IMR-90 (cell line): ENCODE measurements around the gene FSTL1. TPM values are rescaled to one million over a fixed set of nuclear protein-coding genes. Genes with fewer than 3 reads are reported as not detected.

Experiments used
- ATAC-seq: fragments of 200-7000 bp; cut with Tn5 transposase; 2 replicates; pipeline ENCODE4 v1.9.1; 2020; ENCODE audit warnings: low read depth, mild to moderate bottlenecking, moderate library complexity
- BruUV-seq: library from RNA; stranded (reverse); fragments of 400-500 nt; replicated peaks from 2 replicates; lab custom pipeline; 2021; lab: Mats Ljungman, UMichigan
- CTCF ChIA-PET: fragments of 300-600 bp; formaldehyde crosslinking; extraction: SDS; loops from one replicate; lab custom pipeline; 2021; ENCODE audit warnings: antibody characterized with exemption; lab: Yijun Ruan, JAX
- POLR2A ChIA-PET: fragments of 300-600 bp; sonication (Branson Sonifier 250); formaldehyde crosslinking; loops from one replicate; lab custom pipeline; 2022; ENCODE audit warnings: antibody characterized with exemption; ENCODE audit not compliant: unreplicated experiment; lab: Charles Lee
- DNase-seq: peaks from one replicate; pipeline ENCODE4 v3.0.0; 2013
- H2AFZ ChIP-seq: replicated peaks from 2 replicates; pipeline ENCODE3; 2013; ENCODE audit warnings: low read length, mild to moderate bottlenecking; ENCODE audit not compliant: poor library complexity
- H2AK5ac ChIP-seq: 2 replicates; pipeline ENCODE4 v1.6.1; 2013; ENCODE audit warnings: low read depth, low read length, inconsistent platforms
- H2AK9ac ChIP-seq: replicated peaks from 2 replicates; pipeline ENCODE3; 2013; ENCODE audit warnings: mild to moderate bottlenecking, low read depth, low read length, moderate library complexity; ENCODE audit not compliant: poor library complexity
- H2BK120ac ChIP-seq: 2 replicates; pipeline ENCODE4 v1.6.1; 2013; ENCODE audit warnings: low read depth, low read length, inconsistent platforms
- H2BK15ac ChIP-seq: 3 replicates; pipeline ENCODE4 v1.6.1; 2013; ENCODE audit warnings: low read depth, low read length, inconsistent platforms
- H2BK20ac ChIP-seq: 2 replicates; pipeline ENCODE4 v1.6.1; 2013; ENCODE audit warnings: low read depth, mild to moderate bottlenecking, inconsistent platforms, low read length, moderate library complexity
- H2BK5ac ChIP-seq: 2 replicates; pipeline ENCODE4 v1.6.1; 2013; ENCODE audit warnings: mild to moderate bottlenecking, low read depth, low read length, inconsistent platforms; ENCODE audit not compliant: poor library complexity, severe bottlenecking
- H3K14ac ChIP-seq: replicated peaks from 2 replicates; pipeline ENCODE4 v1.6.1; 2013; ENCODE audit warnings: low read depth, low read length, inconsistent platforms
- H3K18ac ChIP-seq: 2 replicates; pipeline ENCODE4 v1.6.1; 2013; ENCODE audit warnings: low read depth, low read length, control low read depth
- H3K23ac ChIP-seq: 2 replicates; pipeline ENCODE4 v1.6.1; 2013; ENCODE audit warnings: low read depth, low read length, inconsistent platforms
- H3K27ac ChIP-seq: 2 replicates; pipeline ENCODE4 v1.5.1; 2013; ENCODE audit warnings: mild to moderate bottlenecking, control low read depth, low read length; ENCODE audit not compliant: insufficient read depth
- H3K27me3 ChIP-seq: 2 replicates; pipeline ENCODE4 v1.6.1; 2013; ENCODE audit warnings: low read length; ENCODE audit not compliant: control insufficient read depth, insufficient read depth
- H3K36me3 ChIP-seq: 2 replicates; pipeline ENCODE4 v1.6.1; 2013; ENCODE audit warnings: low read length, mixed read lengths; ENCODE audit not compliant: control insufficient read depth, insufficient read depth
- H3K4ac ChIP-seq: 2 replicates; pipeline ENCODE4 v1.6.1; 2013; ENCODE audit warnings: low read depth, low read length, inconsistent platforms
- H3K4me1 ChIP-seq: 2 replicates; pipeline ENCODE4 v1.6.1; 2013; ENCODE audit warnings: low read length, mixed read lengths; ENCODE audit not compliant: control insufficient read depth, insufficient read depth
- H3K4me2 ChIP-seq: 2 replicates; pipeline ENCODE4 v1.6.1; 2013; ENCODE audit warnings: low read depth, mild to moderate bottlenecking, control low read depth, low read length, moderate library complexity
- H3K4me3 ChIP-seq: 2 replicates; pipeline ENCODE4 v1.5.1; 2013; ENCODE audit warnings: low read depth, mild to moderate bottlenecking, control low read depth, low read length, moderate library complexity; ENCODE audit not compliant: insufficient read depth
- H3K56ac ChIP-seq: 2 replicates; pipeline ENCODE4 v1.6.1; 2013; ENCODE audit warnings: low read length, inconsistent platforms; ENCODE audit not compliant: insufficient read depth; ENCODE audit errors: extremely low read depth
- H3K79me1 ChIP-seq, 2 experiments: 2 replicates each; pipeline ENCODE4 v1.6.1; 2013; ENCODE audit warnings: low read length in 2 of 2, inconsistent platforms in 1 of 2, low read depth in 1 of 2
- H3K9ac ChIP-seq: 2 replicates; pipeline ENCODE4 v1.6.1; 2013; ENCODE audit warnings: low read depth, low read length, control low read depth
- H3K9me1 ChIP-seq: 2 replicates; pipeline ENCODE4 v1.6.1; 2013; ENCODE audit warnings: low read length, inconsistent platforms; ENCODE audit not compliant: insufficient read depth
- H3K9me3 ChIP-seq: 2 replicates; pipeline ENCODE4 v1.6.1; 2013; ENCODE audit warnings: low read length; ENCODE audit not compliant: control insufficient read depth, insufficient read depth
- H4K20me1 ChIP-seq: 2 replicates; pipeline ENCODE4 v1.6.1; 2013; ENCODE audit warnings: low read length, inconsistent platforms; ENCODE audit not compliant: insufficient read depth
- H4K5ac ChIP-seq: 2 replicates; pipeline ENCODE4 v1.6.1; 2013; ENCODE audit warnings: mild to moderate bottlenecking, low read depth, low read length, control low read depth
- H4K8ac ChIP-seq, 2 experiments: 2 replicates each; pipeline ENCODE4 v1.6.1; 2013; ENCODE audit warnings: low read depth in 2 of 2, low read length in 2 of 2, control low read depth in 1 of 2, inconsistent platforms in 1 of 2
- H4K91ac ChIP-seq: 2 replicates; pipeline ENCODE4 v1.6.1; 2013; ENCODE audit warnings: low read depth, low read length, inconsistent platforms; ENCODE audit not compliant: insufficient read depth
- CEBPB ChIP-seq: IDR thresholded peaks from 2 replicates; pipeline ENCODE4 v1.6.1; 2012; ENCODE audit warnings: low read depth, low read length, improper control_type of control experiment
- CHD1 ChIP-seq: IDR thresholded peaks from 2 replicates; pipeline ENCODE4 v1.6.1; 2012; ENCODE audit warnings: low read depth, low read length, improper control_type of control experiment
- CTCF ChIP-seq: conservative IDR thresholded peaks from 2 replicates; pipeline ENCODE4 v1.5.1; 2012; ENCODE audit warnings: mild to moderate bottlenecking, low read depth, low read length, improper control_type of control experiment
- ELK1 ChIP-seq: fragments of 150-350 bp; IDR thresholded peaks from 2 replicates; pipeline ENCODE4 v1.6.1; 2016; ENCODE audit warnings: low read depth, mild to moderate bottlenecking, low read length, moderate library complexity, borderline replicate concordance
- FOS ChIP-seq: fragments of 150-350 bp; IDR thresholded peaks from 2 replicates; pipeline ENCODE4 v1.6.1; 2016; ENCODE audit warnings: low read depth, low read length
- MAFK ChIP-seq: IDR thresholded peaks from 2 replicates; pipeline ENCODE4 v1.6.1; 2012; ENCODE audit warnings: low read depth, low read length, improper control_type of control experiment
- MAZ ChIP-seq: IDR thresholded peaks from 2 replicates; pipeline ENCODE4 v1.6.1; 2012; ENCODE audit warnings: low read depth, mild to moderate bottlenecking, low read length, improper control_type of control experiment, moderate library complexity, borderline replicate concordance
- NFE2L2 ChIP-seq: fragments of 150-350 bp; IDR thresholded peaks from 2 replicates; pipeline ENCODE4 v1.6.1; 2016; ENCODE audit warnings: low read depth, mild to moderate bottlenecking, low read length
- RAD21 ChIP-seq: IDR thresholded peaks from 2 replicates; pipeline ENCODE4 v1.6.1; 2012; ENCODE audit warnings: low read length, improper control_type of control experiment
- RCOR1 ChIP-seq: IDR thresholded peaks from 2 replicates; pipeline ENCODE4 v1.6.1; 2012; ENCODE audit warnings: mild to moderate bottlenecking, low read length, improper control_type of control experiment; ENCODE audit not compliant: insufficient replicate concordance
- RFX5 ChIP-seq: IDR thresholded peaks from 2 replicates; pipeline ENCODE4 v1.8.0; 2012; ENCODE audit warnings: low read depth, mild to moderate bottlenecking, low read length, moderate library complexity
- SMC3 ChIP-seq: fragments of 150-350 bp; IDR thresholded peaks from 2 replicates; pipeline ENCODE4 v1.6.1; 2016; ENCODE audit warnings: low read depth, mild to moderate bottlenecking, antibody characterized with exemption, low read length, moderate library complexity
- USF2 ChIP-seq: fragments of 150-350 bp; IDR thresholded peaks from 2 replicates; pipeline ENCODE4 v1.6.1; 2017; ENCODE audit warnings: mild to moderate bottlenecking, antibody characterized with exemption, low read length, low read depth
- WGBS, 2 experiments: methylation state at CpG; one replicate each; pipeline versions ENCODE4 v1.1.5 to v1.1.7; 2013; ENCODE audit warnings: missing lambda C conversion rate in 2 of 2; ENCODE audit not compliant: insufficient read length in 1 of 2; ENCODE audit errors: extremely low coverage in 2 of 2; 5-methylcytosine and 5-hydroxymethylcytosine counted together
- dilution Hi-C: fragments of 300-500 bp; cut with HindIII; formaldehyde crosslinking; loops from one replicate; pipeline ENCODE4 v1.14.3; 2018; ENCODE audit warnings: low sequenced_read_pairs; ENCODE audit not compliant: unreplicated experiment
- in situ Hi-C: fragments of 300-500 bp; cut with MboI; formaldehyde crosslinking; loops from 3 replicates; pipeline ENCODE4 v1.14.3; 2019; ENCODE audit warnings: low sequenced_read_pairs, inconsistent platforms, mixed read lengths
- intact Hi-C: fragments of 100-400 bp; cut with micrococcal nuclease; formaldehyde crosslinking; loops from 2 replicates; pipeline ENCODE4 v1.10.0; 2022
- polyA plus RNA-seq, 3 experiments: library from polyadenylated mRNA; depleted of rRNA; stranded (reverse); fragments of >200 nt; gene quantifications; 2 replicates each; pipeline ENCODE4 v1.2.3, GENCODE V29; 2012; ENCODE audit warnings: low replicate concordance in 1 of 3
- total RNA-seq: library from RNA; depleted of rRNA; stranded (reverse); fragments of >200 nt; gene quantifications from 2 replicates; pipeline ENCODE4 v1.2.3, GENCODE V29; 2012

The FSTL1 gene
- total and polyA plus RNA-seq, 2 of the 4 experiments (the other 2 are of a cell fraction): 864 to 1,642 TPM

DNA sequence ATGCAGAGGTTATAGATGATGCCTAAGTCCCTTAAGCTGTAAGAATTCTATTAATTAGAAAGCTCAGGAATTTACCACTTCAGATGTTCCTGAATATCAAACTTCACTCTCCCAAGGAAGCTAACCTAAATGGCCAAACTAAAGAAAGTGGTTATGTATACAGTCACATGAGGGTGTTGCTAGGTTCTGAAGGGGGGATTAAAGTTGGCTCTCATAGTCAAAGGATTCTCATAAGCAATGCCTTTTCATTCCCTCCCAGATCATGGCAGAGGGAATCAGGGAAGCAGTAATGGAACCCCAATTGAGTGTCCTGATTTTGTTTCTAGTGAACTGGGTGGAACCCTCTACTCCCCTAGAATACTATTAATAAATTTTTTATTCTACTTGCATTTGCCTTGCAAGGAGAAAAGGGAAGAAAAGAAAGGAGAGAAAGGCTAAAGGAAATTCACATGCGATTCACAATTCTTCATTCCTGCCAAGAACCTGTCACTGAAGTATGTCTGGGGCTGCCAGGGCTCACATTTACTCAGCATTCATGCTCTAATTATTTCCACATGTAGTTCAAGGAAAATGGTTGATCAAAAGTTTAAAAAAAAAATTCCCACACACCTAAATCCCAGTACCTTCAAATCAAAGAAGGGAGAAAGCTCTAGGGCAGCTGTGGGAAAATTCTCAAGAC lies 25.1 kb downstream of the FSTL1 start:
- no TSS peak for BruUV-seq
- no peak for TF ChIP-seq USF2
- TF ChIP-seq RCOR1: no peak
- TF ChIP-seq SMC3: no peak
- TF ChIP-seq MAZ: no peak
- no peak for TF ChIP-seq CTCF
- TF ChIP-seq MAFK: no peak
- TF ChIP-seq FOS: no peak
- TF ChIP-seq RFX5: no peak
- no peak for TF ChIP-seq CHD1
- no peak for TF ChIP-seq ELK1
- no peak for TF ChIP-seq RAD21
- no peak for TF ChIP-seq CEBPB
- TF ChIP-seq NFE2L2: no peak

More for the DNA sequence above, 25.1 kb downstream of the FSTL1 start:
- no peaks in the 10 kb centered on the region for H3K9me3 ChIP-seq
- H3K4me3 ChIP-seq: no peak overlapping the region
- peak overlapping the region; percentile 60 for H2BK5ac ChIP-seq
- no peak overlapping the region; the same call in 2 of the 3 replicates for H2BK15ac ChIP-seq
- DNase-seq (peak; percentile 91), ATAC-seq (no peak)
- peak overlapping the region; percentile 53; the same call in 1 of the 2 replicates for H3K23ac ChIP-seq
- peaks cover 54% of the 10 kb centered on the region for H3K36me3 ChIP-seq
- ChIA-PET POLR2A (no interaction called here), CTCF (interaction anchor here (0.6 to 1.3 kb wide), 4 partner anchors 8 to 370 kb away, joined by 3 to 8 read pairs (median 5); no protein-coding TSS in a partner anchor)
- H3K56ac ChIP-seq: no peak overlapping the region
- peak overlapping the region; percentile 65; the same call in 1 of the 2 replicates for H2BK20ac ChIP-seq
- H3K4ac ChIP-seq: peak overlapping the region; percentile 42
- H2AFZ ChIP-seq: no peak overlapping the region
- intact Hi-C loops: loop anchor here (10.0 kb wide), 1 partner anchor 369 kb away; no protein-coding TSS in a partner anchor
- H2BK120ac ChIP-seq: peak overlapping the region; percentile 53
- in situ Hi-C loops: loop anchor here (10.0 to 25.0 kb wide), 3 partner anchors 129 to 1062 kb away; no protein-coding TSS in a partner anchor
- H2AK5ac ChIP-seq: peak overlapping the region; percentile 20; the same call in 1 of the 2 replicates
- peaks cover 94% of the 10 kb centered on the region for H4K20me1 ChIP-seq
- peak overlapping the region; percentile 23 to 43; a peak in 2 of 4 replicates for H4K8ac ChIP-seq
- H4K5ac ChIP-seq: peak overlapping the region; percentile 64; the same call in 1 of the 2 replicates
- peak overlapping the region; percentile 28; the same call in 1 of the 2 replicates for H4K91ac ChIP-seq
- peaks cover 59% of the 10 kb centered on the region for H3K4me1 ChIP-seq
- peak overlapping the region; percentile 42 for H3K4me2 ChIP-seq
- peak overlapping the region; percentile 57; the same call in 1 of the 2 replicates for H3K14ac ChIP-seq
- H2AK9ac ChIP-seq: no peak overlapping the region
- H3K27ac ChIP-seq: peak overlapping the region; percentile 48
- WGBS, 2 experiments: no CpG with 5 or more reads among the region's 1 CpG
- dilution Hi-C loops: no loop called here
- H3K79me1 ChIP-seq: peaks cover 59 to 96% of the 10 kb centered on the region in 2 experiments
- no peaks in the 10 kb centered on the region for H3K27me3 ChIP-seq
- H3K9ac ChIP-seq: no peak overlapping the region
- peak overlapping the region; percentile 54; the same call in 1 of the 2 replicates for H3K18ac ChIP-seq
- peaks cover 62% of the 10 kb centered on the region for H3K9me1 ChIP-seq
